ENCODE measurements around the gene FAM3B.

DNA sequence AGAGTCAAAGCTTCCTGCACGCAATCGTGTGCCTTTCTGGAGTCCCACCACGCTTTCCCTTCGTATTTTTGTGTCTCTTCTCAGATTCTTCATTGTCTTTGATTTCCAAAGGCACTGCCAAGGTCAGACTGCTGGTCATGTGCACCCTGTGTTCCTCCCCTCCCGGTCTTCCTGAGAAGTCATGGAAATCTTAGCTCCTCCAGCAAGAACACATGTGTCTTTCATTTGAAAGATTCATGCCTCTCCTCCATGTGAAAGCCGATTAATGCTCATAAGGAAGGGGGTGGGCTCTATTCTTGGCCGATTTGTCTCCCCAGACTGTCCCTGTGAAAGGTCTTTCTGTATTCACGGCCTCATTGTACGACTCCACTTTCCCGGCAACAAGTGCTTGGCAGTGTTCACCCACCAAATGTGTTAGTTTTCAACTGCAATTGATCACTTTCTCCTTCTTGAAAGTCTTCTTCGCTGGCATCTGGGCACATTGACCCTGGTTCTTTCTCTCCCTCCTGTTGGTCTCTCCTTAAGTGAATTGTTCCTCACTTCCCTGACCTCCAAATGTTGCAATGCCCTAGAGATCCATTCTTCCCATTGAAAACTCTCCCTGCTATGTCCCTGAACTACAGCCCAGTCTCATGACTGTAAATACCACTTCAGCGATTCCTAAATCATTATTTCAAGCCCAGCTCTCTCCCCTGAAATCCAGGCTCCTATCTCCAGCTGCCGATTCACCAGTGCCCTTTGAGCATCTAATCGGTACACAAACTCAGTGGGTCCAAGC is 70.6 kb downstream of the FAM3B start:
- TF ChIP-seq, protein P1, sequence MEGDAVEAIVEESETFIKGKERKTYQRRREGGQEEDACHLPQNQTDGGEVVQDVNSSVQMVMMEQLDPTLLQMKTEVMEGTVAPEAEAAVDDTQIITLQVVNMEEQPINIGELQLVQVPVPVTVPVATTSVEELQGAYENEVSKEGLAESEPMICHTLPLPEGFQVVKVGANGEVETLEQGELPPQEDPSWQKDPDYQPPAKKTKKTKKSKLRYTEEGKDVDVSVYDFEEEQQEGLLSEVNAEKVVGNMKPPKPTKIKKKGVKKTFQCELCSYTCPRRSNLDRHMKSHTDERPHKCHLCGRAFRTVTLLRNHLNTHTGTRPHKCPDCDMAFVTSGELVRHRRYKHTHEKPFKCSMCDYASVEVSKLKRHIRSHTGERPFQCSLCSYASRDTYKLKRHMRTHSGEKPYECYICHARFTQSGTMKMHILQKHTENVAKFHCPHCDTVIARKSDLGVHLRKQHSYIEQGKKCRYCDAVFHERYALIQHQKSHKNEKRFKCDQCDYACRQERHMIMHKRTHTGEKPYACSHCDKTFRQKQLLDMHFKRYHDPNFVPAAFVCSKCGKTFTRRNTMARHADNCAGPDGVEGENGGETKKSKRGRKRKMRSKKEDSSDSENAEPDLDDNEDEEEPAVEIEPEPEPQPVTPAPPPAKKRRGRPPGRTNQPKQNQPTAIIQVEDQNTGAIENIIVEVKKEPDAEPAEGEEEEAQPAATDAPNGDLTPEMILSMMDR (IDR thresholded peaks at IDR 0.05; ENCODE audit: poor library complexity) = no peak
- no peak for TF ChIP-seq EZH2phosphoT487 (IDR thresholded peaks at IDR 0.05; ENCODE audit: low read depth, severe bottlenecking, unreplicated experiment)
